ENCODE results near the gene MAPK8IP3.

Gene MAPK8IP3

GRCh38 chr16:1740781-1741490 is 34.9 kb downstream of the MAPK8IP3 start:
- no peak for DNase-seq

GRCh38 chr16:1741553-1742165 is 35.7 kb downstream of the MAPK8IP3 start:
- DNase-seq, result no peak

- no peak for DNase-seq
These were observed 37.7 kb downstream of the MAPK8IP3 start for GRCh38 chr16:1743376-1744337.

GRCh38 chr16:1744338-1744840 is 38.4 kb downstream of the MAPK8IP3 start:
- DNase-seq, result no peak

GRCh38 chr16:1745181-1745899 is 39.3 kb downstream of the MAPK8IP3 start:
- DNase-seq, result no peak

GRCh38 chr16:1745900-1746692 is 40.1 kb downstream of the MAPK8IP3 start:
- DNase-seq, result no peak

DNA sequence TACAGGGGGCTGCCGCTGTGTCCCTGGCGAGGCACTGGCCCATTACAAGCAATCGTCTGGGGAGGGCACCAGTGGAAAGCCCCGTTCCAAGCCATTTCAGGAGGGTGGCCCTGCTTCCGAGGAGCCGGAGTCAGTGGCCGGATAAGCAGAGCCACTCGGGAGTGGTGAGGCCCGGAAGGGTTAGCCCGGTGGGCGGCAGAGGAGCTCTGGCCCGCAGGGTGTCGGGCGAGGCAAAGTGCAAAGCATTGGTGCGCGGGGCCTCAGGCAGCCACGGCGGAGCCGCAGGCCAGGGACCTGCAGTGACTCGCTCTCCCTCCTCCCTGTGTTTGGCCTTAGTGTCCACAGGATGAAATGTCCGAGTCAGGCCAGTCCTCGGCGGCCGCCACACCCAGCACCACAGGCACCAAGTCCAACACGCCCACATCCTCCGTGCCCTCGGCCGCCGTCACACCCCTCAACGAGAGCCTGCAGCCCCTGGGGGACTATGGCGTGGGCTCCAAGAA is 40.7 kb downstream of the MAPK8IP3 start:
- DNase-seq, result no peak

DNA sequence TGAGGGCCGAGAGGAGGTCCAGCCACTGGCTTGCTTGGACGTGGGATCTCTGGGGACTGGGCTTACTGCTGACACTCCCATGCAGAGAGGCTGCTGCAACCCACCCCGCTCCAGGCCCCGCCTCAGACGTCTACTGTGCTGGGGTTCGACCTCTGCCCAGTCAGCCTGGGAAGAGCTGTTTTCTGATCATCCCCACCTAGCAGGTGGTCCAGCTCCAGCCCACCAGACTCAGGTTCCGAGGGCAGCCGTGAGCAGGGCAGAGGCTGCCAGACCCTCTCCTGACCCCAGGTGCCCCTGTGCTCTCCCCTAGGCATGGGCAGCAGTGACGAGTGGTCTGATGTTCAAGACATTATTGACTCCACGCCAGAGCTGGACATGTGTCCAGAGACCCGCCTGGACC is 41.9 kb downstream of the MAPK8IP3 start:
- no peak for DNase-seq

DNA sequence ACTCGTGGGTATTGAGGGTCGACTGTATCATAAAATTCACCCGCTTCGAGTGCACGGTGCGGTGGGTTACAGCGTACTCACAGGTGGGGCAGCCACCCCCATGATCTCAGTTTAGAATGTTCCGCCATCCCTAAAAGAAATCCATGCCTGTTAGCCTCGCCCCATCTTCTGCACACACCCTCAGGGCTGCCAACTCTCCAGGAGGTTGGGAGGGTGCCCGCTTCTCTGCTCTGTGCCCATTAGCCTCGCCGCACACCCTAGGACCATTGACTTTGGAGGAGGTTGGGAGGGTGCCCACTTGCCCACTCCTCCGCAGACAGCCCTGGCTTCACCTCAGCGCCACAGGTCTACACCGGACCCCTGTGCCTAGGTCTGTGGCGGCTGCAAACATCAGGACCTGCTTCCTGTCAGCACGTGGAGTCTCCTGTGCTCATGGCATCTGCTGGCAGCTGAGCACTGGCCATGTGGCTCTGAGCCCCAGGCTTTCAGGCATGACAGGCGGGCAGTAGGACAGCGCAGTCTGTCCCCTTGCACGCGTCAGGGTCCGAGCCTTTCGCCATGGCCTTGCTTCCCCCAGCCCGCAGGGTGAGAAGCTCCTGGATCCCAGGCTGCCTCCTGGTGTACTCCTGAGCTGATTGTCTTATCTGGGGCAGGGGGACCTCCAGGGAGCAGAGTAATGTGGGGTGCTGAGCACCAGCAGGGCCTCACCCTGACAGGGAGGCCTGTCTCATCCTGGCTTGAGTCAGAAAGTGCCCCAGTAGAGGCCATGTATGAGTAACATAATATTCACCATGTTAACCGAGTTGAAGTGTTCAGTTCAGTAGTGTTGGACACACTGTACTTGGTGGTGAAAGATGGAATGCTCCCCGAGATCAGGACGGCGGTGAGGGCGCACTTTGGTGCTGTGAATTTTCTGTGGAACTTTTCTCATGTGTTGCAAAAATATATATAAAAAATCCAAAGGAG is 43.4 kb downstream of the MAPK8IP3 start:
- DNase-seq, result no peak

DNA sequence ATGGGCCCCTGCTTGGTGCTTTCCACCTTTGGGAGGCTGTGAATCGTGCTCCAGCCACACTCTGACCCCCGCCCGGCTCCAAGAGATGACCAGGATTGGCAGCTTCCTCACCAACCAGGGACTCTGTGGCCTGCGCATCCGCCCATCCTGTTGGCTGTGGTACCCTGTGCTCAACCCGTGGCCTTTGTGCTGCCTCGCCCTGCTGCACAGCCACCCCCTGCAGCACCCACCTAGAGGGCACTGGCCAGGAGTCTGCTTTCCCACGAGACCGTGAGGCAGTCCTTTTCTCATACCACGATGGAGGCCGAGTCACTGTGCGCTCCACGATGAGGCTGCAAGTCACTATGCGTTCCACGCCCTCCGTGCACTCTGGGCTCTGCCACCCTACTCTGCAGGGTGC is 46.0 kb downstream of the MAPK8IP3 start:
- DNase-seq, result no peak

DNA sequence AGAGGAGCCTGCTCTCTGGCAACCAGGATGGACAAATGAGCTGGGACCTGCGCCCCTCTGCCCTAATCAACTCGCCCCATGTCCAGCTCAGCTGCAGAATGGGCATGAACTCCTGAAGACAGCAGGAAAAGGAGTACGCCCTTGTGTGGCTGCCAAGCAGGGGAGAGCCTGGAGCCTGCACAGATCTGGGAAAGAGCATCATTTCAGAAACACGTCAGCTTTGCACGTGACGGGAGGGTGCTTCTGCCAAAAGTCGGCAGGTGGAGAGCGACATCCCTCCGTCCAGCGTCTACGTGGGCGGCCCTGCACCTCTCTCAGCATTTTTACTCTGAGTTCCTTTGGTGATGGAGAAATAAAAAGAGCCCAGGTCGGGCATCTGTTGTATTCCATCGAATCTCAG is 46.9 kb downstream of the MAPK8IP3 start:
- no peak for DNase-seq

DNA sequence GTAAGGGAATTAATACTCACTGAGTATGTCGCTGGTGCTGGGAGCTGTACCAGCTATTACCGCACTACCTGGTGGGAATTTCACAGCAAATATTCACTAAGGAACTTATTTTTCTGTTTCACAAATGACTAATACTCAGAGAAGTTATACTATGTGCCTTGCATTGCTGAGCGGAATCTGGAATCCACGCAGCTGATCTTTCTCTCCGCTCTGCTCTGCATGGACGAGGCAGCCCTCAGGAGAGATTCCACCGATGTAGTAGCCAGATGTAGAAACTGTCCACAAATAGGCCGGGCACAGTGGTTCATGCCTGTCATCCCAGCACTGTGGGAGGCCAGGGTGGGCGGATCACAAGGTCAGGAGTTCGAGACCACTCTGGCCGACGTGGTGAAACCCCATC is 48.2 kb downstream of the MAPK8IP3 start:
- no peak for DNase-seq

GRCh38 chr16:1757714-1758461 is 51.9 kb downstream of the MAPK8IP3 start:
- DNase-seq, result no peak

DNA sequence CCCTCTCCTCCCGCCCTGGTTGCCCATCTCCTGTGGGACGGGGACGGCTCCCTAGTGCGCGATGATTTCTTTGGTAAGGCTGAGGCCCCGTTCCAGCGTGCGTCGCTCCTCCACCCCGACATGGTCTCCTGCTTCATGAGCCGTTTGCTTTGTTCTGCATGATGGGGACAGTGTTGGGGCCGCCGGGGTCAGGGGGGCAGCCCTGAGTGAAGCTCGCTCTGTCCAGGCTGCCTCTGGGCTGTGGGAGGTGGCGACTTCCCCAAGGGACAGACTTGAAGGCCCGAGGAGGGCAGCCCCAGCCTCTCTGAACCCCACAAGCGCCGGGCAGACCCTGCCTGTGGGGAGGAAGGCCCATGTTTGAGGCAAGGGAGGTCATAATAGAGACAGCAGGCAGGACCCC is 52.9 kb downstream of the MAPK8IP3 start:
- no peak for DNase-seq

- no peak for DNase-seq
These were observed 53.5 kb downstream of the MAPK8IP3 start for GRCh38 chr16:1759511-1759910.

GRCh38 chr16:1760911-1761310 is 54.9 kb downstream of the MAPK8IP3 start:
- no peak for DNase-seq

- no peak for DNase-seq
These were observed 55.8 kb downstream of the MAPK8IP3 start for GRCh38 chr16:1761751-1762150.

- no peak for DNase-seq
These were observed 56.3 kb downstream of the MAPK8IP3 start for GRCh38 chr16:1762196-1762878.

GRCh38 chr16:1762879-1763520 is 57.0 kb downstream of the MAPK8IP3 start:
- no peak for DNase-seq

All from hematopoietic multipotent progenitor cell treated with erythropoietin and hydrocortisone succinate and interleukin-3 and kit ligand, for 4 days (in vitro differentiated cells).